ENCODE measurements around the gene ACTRT2. TPM values are rescaled to one million over a fixed set of nuclear protein-coding genes. Genes with fewer than 3 reads are reported as not detected.

ACTRT2 gene
- polyA plus RNA-seq, 1 of the 3 experiments (the other 2 are of a cell fraction) = not detected

GRCh38 chr1:3018576-3018975 lies 2.7 kb upstream of the ACTRT2 start:
- TF ChIP-seq IRF3 (IDR thresholded peaks at IDR 0.05; ENCODE audit: low read depth, low read length) = no peak
- TF ChIP-seq NRF1 (IDR thresholded peaks at IDR 0.05; ENCODE audit: low read depth, low read length) = no peak
- no peaks in the 10 kb centered on the region for H3K4me1 ChIP-seq (ENCODE audit: control insufficient read depth in 1 of 2, insufficient read depth in 2 of 2, low read depth in 1 of 2, low read length in 1 of 2)
- no peaks in the 10 kb centered on the region for H3K36me3 ChIP-seq (replicated peaks in 1 of 2; ENCODE audit: control insufficient read depth in 1 of 2, insufficient read depth in 2 of 2, low read length in 1 of 2)
- no peak overlapping the region for H3K4me2 ChIP-seq
- no peaks in the 10 kb centered on the region for H3F3A ChIP-seq (replicated peaks; ENCODE audit: insufficient read depth)
- no peaks in the 10 kb centered on the region for H4K20me1 ChIP-seq (ENCODE audit: insufficient read depth)
- no peak overlapping the region for H2AFZ ChIP-seq (ENCODE audit: low read depth)
- H3K27ac ChIP-seq (ENCODE audit: low read depth in 2 of 2, low read length in 1 of 2) = no peak overlapping the region
- H3K9me2 ChIP-seq = no peaks in the 10 kb centered on the region
- H3K9me3 ChIP-seq = no peaks in the 10 kb centered on the region
- H3K4me3 ChIP-seq (ENCODE audit: low read depth in 2 of 2, low read length in 1 of 2) = no peak overlapping the region
- H3K79me2 ChIP-seq (ENCODE audit: insufficient read depth) = no peaks in the 10 kb centered on the region
- peaks cover 2% of the 10 kb centered on the region; the same call in 1 of the 2 replicates for H3K27me3 ChIP-seq (ENCODE audit: insufficient read depth)
- CTCF ChIA-PET = no interaction called here
- WGBS (ENCODE audit: low lambda C conversion rate) = 7% methylated on average over 11 of the region's 16 CpGs
- H3K9ac ChIP-seq = no peak overlapping the region
- POLR2A ChIA-PET = no interaction called here
- DNase-seq = no peak

GRCh38 chr1:3019007-3019515 lies 2.2 kb upstream of the ACTRT2 start:
- WGBS (ENCODE audit: low lambda C conversion rate) = no CpG with 5 or more reads among the region's 11 CpGs
- Histone ChIP-seq H3K4me1 (ENCODE audit: control insufficient read depth in 1 of 2, insufficient read depth in 2 of 2, low read depth in 1 of 2, low read length in 1 of 2) (no peaks in the 10 kb centered on the region), H3K9me3 (no peaks in the 10 kb centered on the region), H3K27me3 (ENCODE audit: insufficient read depth) (no peaks in the 10 kb centered on the region; the same call in 1 of the 2 replicates), H3K9ac (no peak overlapping the region), H2AFZ (ENCODE audit: low read depth) (no peak overlapping the region), H4K20me1 (ENCODE audit: insufficient read depth) (no peaks in the 10 kb centered on the region), H3K4me3 (ENCODE audit: low read depth in 2 of 2, low read length in 1 of 2) (no peak overlapping the region), H3K4me2 (no peak overlapping the region), H3K27ac (ENCODE audit: low read depth in 2 of 2, low read length in 1 of 2) (no peak overlapping the region), H3F3A (replicated peaks; ENCODE audit: insufficient read depth) (no peaks in the 10 kb centered on the region), H3K9me2 (no peaks in the 10 kb centered on the region), H3K36me3 (replicated peaks in 1 of 2; ENCODE audit: control insufficient read depth in 1 of 2, insufficient read depth in 2 of 2, low read length in 1 of 2) (no peaks in the 10 kb centered on the region), H3K79me2 (ENCODE audit: insufficient read depth) (no peaks in the 10 kb centered on the region)
- POLR2A ChIA-PET = no interaction called here
- CTCF ChIA-PET = no interaction called here
- TF ChIP-seq RXRA (IDR thresholded peaks at IDR 0.05; ENCODE audit: borderline replicate concordance, low read depth) (no peak), NRF1 (IDR thresholded peaks at IDR 0.05; ENCODE audit: low read depth, low read length) (no peak), EZH2phosphoT487 (IDR thresholded peaks at IDR 0.05; ENCODE audit: borderline replicate concordance, low read depth) (no peak), JUND (IDR thresholded peaks at IDR 0.05) (no peak), CHD2 (IDR thresholded peaks at IDR 0.05; ENCODE audit: low read length, partially characterized antibody) (no peak), PBX3 (IDR thresholded peaks at IDR 0.05) (no peak), POLR2AphosphoS5 (IDR thresholded peaks at IDR 0.05; ENCODE audit: low read depth, low read length) (no peak), TEAD4 (IDR thresholded peaks at IDR 0.05; ENCODE audit: borderline replicate concordance, insufficient read depth) (no peak), RAD21 (IDR thresholded peaks at IDR 0.05; ENCODE audit: low read length) (no peak), RCOR1 (IDR thresholded peaks at IDR 0.05; ENCODE audit: low read length) (no peak), ELF1 (IDR thresholded peaks at IDR 0.05) (no peak), EP300 (IDR thresholded peaks at IDR 0.05; ENCODE audit: borderline replicate concordance in 1 of 2, low read depth in 1 of 2, low read length in 1 of 2) (no peak), IRF3 (IDR thresholded peaks at IDR 0.05; ENCODE audit: low read depth, low read length) (no peak), ZBTB33 (IDR thresholded peaks at IDR 0.05; ENCODE audit: borderline replicate concordance, low read depth) (no peak), GATA2 (CRISPR knock-in tag; IDR thresholded peaks at IDR 0.05) (no peak), NFIC (IDR thresholded peaks at IDR 0.05; ENCODE audit: borderline replicate concordance) (no peak)
- DNase-seq = no peak

All from SK-N-SH (cell line).